A549 (cell line): ENCODE data around the gene TUBGCP2.

Experiments
- EP300 ChIP-seq, 2 experiments: fragments of >200 bp; sonication (Bioruptor Twin); formaldehyde crosslinking; IDR thresholded peaks; 2 replicates in 1 of 2; 3 replicates in 1 of 2; pipeline ENCODE4 v1.6.1; 2016 to 2017
- FOXS1 ChIP-seq: fragments of 250-450 bp; sonication (Bioruptor Pico); IDR thresholded peaks from 2 replicates; pipeline ENCODE4 v1.5.0; 2020; ENCODE audit warnings: mild to moderate bottlenecking, moderate library complexity
- TF ChIP-seq, protein P1 (sequence below): IDR thresholded peaks from 2 replicates; pipeline ENCODE4 v1.6.1; 2012
- TF ChIP-seq, protein P2 (sequence below): fragments of >200 bp; sonication (Bioruptor Twin); formaldehyde crosslinking; IDR thresholded peaks from 3 replicates; pipeline ENCODE4 v1.5.1; 2016

DNA sequence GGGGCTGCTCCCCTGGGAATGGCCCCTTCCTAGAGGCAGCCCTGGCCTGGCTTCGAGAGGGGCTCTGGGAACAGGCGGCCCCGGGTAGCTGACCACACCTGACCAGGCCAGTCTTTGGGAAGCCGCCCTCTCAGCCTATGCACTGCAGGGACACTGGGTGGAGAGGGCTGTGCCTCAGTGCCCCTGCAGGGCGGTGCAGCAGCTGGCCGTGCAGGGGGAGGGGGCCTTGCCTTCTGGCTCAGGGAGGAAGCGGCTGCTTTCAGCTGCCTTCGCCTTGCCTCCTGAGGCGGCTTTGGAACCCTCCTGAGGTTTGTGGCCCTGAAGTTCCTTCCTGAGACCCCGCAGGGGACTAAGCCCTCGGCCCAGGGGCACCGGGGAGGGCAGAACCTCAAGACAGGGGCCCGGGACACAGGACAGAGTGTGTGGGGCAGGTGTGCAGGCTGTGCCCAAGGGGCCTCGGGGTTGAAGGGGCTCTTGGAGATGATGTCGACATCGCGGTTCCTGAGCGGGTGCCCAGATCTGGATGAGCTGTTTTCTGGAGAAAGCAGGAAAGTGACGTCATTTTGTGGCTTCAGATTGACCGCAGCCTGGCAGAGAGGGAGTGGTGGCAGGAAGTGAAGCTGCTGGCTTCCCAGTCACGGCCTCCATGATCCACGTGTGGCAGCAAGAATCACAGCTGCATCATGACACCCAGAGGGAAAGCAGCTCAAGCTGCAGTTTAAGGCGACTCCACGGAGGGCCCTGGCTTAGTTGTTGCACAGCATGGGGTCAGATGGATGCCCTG, 49.7 kb downstream of the TUBGCP2 start:
- TF ChIP-seq FOXS1 (CRISPR knock-in tag) (no peak), EP300 (IDR thresholded peaks at IDR 0.05) (no peak)
- TF ChIP-seq, protein P1, sequence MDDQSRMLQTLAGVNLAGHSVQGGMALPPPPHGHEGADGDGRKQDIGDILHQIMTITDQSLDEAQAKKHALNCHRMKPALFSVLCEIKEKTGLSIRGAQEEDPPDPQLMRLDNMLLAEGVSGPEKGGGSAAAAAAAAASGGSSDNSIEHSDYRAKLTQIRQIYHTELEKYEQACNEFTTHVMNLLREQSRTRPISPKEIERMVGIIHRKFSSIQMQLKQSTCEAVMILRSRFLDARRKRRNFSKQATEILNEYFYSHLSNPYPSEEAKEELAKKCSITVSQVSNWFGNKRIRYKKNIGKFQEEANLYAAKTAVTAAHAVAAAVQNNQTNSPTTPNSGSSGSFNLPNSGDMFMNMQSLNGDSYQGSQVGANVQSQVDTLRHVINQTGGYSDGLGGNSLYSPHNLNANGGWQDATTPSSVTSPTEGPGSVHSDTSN: no peak
- TF ChIP-seq, protein P2, sequence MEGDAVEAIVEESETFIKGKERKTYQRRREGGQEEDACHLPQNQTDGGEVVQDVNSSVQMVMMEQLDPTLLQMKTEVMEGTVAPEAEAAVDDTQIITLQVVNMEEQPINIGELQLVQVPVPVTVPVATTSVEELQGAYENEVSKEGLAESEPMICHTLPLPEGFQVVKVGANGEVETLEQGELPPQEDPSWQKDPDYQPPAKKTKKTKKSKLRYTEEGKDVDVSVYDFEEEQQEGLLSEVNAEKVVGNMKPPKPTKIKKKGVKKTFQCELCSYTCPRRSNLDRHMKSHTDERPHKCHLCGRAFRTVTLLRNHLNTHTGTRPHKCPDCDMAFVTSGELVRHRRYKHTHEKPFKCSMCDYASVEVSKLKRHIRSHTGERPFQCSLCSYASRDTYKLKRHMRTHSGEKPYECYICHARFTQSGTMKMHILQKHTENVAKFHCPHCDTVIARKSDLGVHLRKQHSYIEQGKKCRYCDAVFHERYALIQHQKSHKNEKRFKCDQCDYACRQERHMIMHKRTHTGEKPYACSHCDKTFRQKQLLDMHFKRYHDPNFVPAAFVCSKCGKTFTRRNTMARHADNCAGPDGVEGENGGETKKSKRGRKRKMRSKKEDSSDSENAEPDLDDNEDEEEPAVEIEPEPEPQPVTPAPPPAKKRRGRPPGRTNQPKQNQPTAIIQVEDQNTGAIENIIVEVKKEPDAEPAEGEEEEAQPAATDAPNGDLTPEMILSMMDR: no peak
